HepG2 (cell line): ENCODE measurements around the gene TMEM11. TPM values are rescaled to one million over a fixed set of nuclear protein-coding genes. Genes with fewer than 3 reads are reported as not detected.

Source experiments
- ATAC-seq: fragments of 200-7000 bp; cut with Tn5 transposase; 3 replicates; pipeline ENCODE4 v1.9.1; 2020; ENCODE audit warnings: mild to moderate bottlenecking, moderate library complexity
- BruUV-seq: library from RNA; stranded (reverse); fragments of 400-500 nt; replicated peaks from 2 replicates; lab custom pipeline; 2021; lab: Mats Ljungman, UMichigan
- CTCF ChIA-PET: fragments of 300-600 bp; formaldehyde crosslinking; extraction: SDS; loops from one replicate; lab custom pipeline; 2021; ENCODE audit warnings: low total read pairs, inconsistent platforms, low intra/inter-chr PET ratio; lab: Yijun Ruan, JAX
- POLR2A ChIA-PET: fragments of 350-600 bp; sonication (Branson Sonifier 250); formaldehyde crosslinking; loops from one replicate; lab custom pipeline; 2020; ENCODE audit warnings: antibody characterized with exemption, inconsistent platforms; lab: Yijun Ruan, JAX
- DNase-seq: peaks from one replicate; pipeline ENCODE4 v3.0.0-alpha.2; 2015; ENCODE audit warnings: low spot score
- FAIRE-seq: peaks from 3 replicates; lab custom pipeline; 2011; peaks lifted over from hg19 to GRCh38; lab: Jason Lieb, UNC
- H2AFZ ChIP-seq: one replicate; pipeline ENCODE4 v1.6.1; 2011; ENCODE audit warnings: low read length, inconsistent platforms
- H3K27ac ChIP-seq: fragments of 300-600 bp; 3 replicates; pipeline ENCODE4 v1.8.0; 2011; ENCODE audit warnings: mixed run types, mild to moderate bottlenecking, mixed read lengths, low read length, inconsistent platforms; ENCODE audit not compliant: insufficient read depth; ENCODE audit errors: extremely low read length
- H3K27me3 ChIP-seq, 2 experiments: fragments of 200-600 bp in 1 of 2; 2 replicates in 1 of 2; 3 replicates in 1 of 2; pipeline versions ENCODE4 v1.6.0 to v1.8.0; 2011; ENCODE audit warnings: low read length in 2 of 2, mild to moderate bottlenecking in 2 of 2, moderate library complexity in 2 of 2, inconsistent platforms in 1 of 2; ENCODE audit not compliant: insufficient read depth in 2 of 2, control insufficient read depth in 1 of 2
- H3K36me3 ChIP-seq, 2 experiments: fragments of 200-600 bp in 1 of 2; replicated peaks in 1 of 2; 2 replicates in 1 of 2; 3 replicates in 1 of 2; pipeline versions ENCODE4 v1.5.1 to v1.8.0; 2011; ENCODE audit warnings: low read length in 2 of 2, inconsistent platforms in 1 of 2; ENCODE audit not compliant: insufficient read depth in 2 of 2, control insufficient read depth in 1 of 2
- H3K4me1 ChIP-seq: 2 replicates; pipeline ENCODE4 v1.5.1; 2012; ENCODE audit warnings: low read length, inconsistent platforms; ENCODE audit not compliant: insufficient read depth
- H3K4me2 ChIP-seq: 2 replicates; pipeline ENCODE4 v1.6.0; 2011; ENCODE audit warnings: low read depth, low read length, inconsistent platforms
- H3K4me3 ChIP-seq, 3 experiments: fragments of 200-600 bp in 1 of 3; sonication (generic), shearing (Covaris generic) in 1 of 3; replicated peaks in 1 of 3; 2 replicates each; pipeline ENCODE4 v1.5.1; 2011 to 2016; ENCODE audit warnings: low read length in 3 of 3, inconsistent platforms in 2 of 3, low read depth in 2 of 3, mild to moderate bottlenecking in 2 of 3, control low read depth in 1 of 3, mixed read lengths in 1 of 3; ENCODE audit not compliant: insufficient read depth in 1 of 3
- H3K79me2 ChIP-seq: one replicate; pipeline ENCODE4 v1.6.1; 2011; ENCODE audit warnings: low read length, inconsistent platforms; ENCODE audit not compliant: insufficient read depth
- H3K9ac ChIP-seq: 2 replicates; pipeline ENCODE4 v1.6.0; 2011; ENCODE audit warnings: mild to moderate bottlenecking, low read depth, low read length, inconsistent platforms; ENCODE audit not compliant: insufficient read depth
- H3K9me3 ChIP-seq: 2 replicates; pipeline ENCODE4 v1.5.1; 2012; ENCODE audit warnings: mild to moderate bottlenecking, low read length
- H4K20me1 ChIP-seq: 2 replicates; pipeline ENCODE4 v1.6.0; 2011; ENCODE audit warnings: inconsistent platforms, mild to moderate bottlenecking, low read length, moderate library complexity; ENCODE audit not compliant: insufficient read depth
- DNMT1 ChIP-seq: sonication (generic); formaldehyde crosslinking; IDR thresholded peaks from 2 replicates; pipeline ENCODE4 v1.5.1; 2020; ENCODE audit warnings: mild to moderate bottlenecking, missing genetic modification reagents
- HNF4G ChIP-seq, 2 experiments: sonication (generic) in 1 of 2; formaldehyde crosslinking in 1 of 2; IDR thresholded peaks; 2 replicates each; pipeline versions ENCODE4 v1.4.0 to v1.6.1; 2011 to 2020; ENCODE audit warnings: borderline replicate concordance in 2 of 2, low read depth in 2 of 2, mild to moderate bottlenecking in 2 of 2, low read length in 1 of 2, missing genetic modification reagents in 1 of 2, moderate library complexity in 1 of 2
- PPARG ChIP-seq: conservative IDR thresholded peaks from 2 replicates; pipeline ENCODE4 v1.6.1; 2016; ENCODE audit warnings: missing biosample characterization, missing genetic modification reagents
- ZFX ChIP-seq: sonication (generic); formaldehyde crosslinking; IDR thresholded peaks from 2 replicates; pipeline ENCODE4 v1.4.0; 2020; ENCODE audit warnings: mild to moderate bottlenecking, low read depth, missing genetic modification reagents, moderate library complexity
- ZNF337 ChIP-seq: sonication (generic); formaldehyde crosslinking; IDR thresholded peaks from 2 replicates; pipeline ENCODE4 v1.5.1; 2020; ENCODE audit warnings: missing genetic modification reagents, low read depth, mild to moderate bottlenecking, borderline replicate concordance
- WGBS: methylation state at CpG from one replicate; pipeline ENCODE4 v1.1.6; 2017; ENCODE audit warnings: low lambda C conversion rate; 5-methylcytosine and 5-hydroxymethylcytosine counted together
- in situ Hi-C: cut with HindIII; loops from 2 replicates; pipeline ENCODE4 v1.10.0; 2017; ENCODE audit warnings: low pct_unique_long_range_greater_than_20kb; ENCODE audit not compliant: extremely low pct_ligation_motif_present
- intact Hi-C: fragments of 100-400 bp; cut with micrococcal nuclease; formaldehyde crosslinking; loops from one replicate; pipeline ENCODE4 v1.10.0; 2022; ENCODE audit not compliant: unreplicated experiment
- polyA plus RNA-seq, 8 experiments: library from polyadenylated mRNA; depleted of rRNA in 3 of 8; stranded (reverse) in 7 of 8; unstranded in 1 of 8; fragments of >200 nt; fragmentation: Illumina TruSeq in 4 of 8; extraction: Trizol in 4 of 8; gene quantifications; 2 replicates each; pipeline versions ENCODE4 v1.2.1 to v1.2.3, GENCODE V29; 2011 to 2016; ENCODE audit warnings: low read depth in 4 of 8, missing spikeins in 1 of 8, mixed read lengths in 1 of 8; ENCODE audit not compliant: insufficient read depth in 1 of 8
- total RNA-seq, 5 experiments: library from RNA; depleted of rRNA; stranded (reverse); fragments of >200 nt; fragmentation: Illumina TruSeq; extraction: Trizol; gene quantifications; 2 replicates each; pipeline ENCODE4 v1.2.3, GENCODE V29; 2016; ENCODE audit warnings: low read depth in 1 of 5
- TF ChIP-seq, protein P1 (sequence below): sonication (generic); formaldehyde crosslinking; IDR thresholded peaks from 2 replicates; pipeline ENCODE4 v1.5.1; 2020; ENCODE audit warnings: mild to moderate bottlenecking, missing genetic modification reagents, moderate library complexity
- TF ChIP-seq, protein P2 (sequence below): IDR thresholded peaks from 2 replicates; pipeline ENCODE4 v1.6.1; 2012; ENCODE audit warnings: inconsistent platforms

TMEM11 gene
- total and polyA plus RNA-seq, 2 of the 13 experiments (the other 11 are each of a cell fraction or from before 2014, with no cell fraction given): 18.7 to 35.0 TPM

GRCh38 chr17:21243516-21244303 is 29.7 kb upstream of the TMEM11 start:
- BruUV-seq: no TSS peak
- peaks cover 1 to 11% of the 10 kb centered on the region in 2 experiments; a peak in 3 of 5 replicates for H3K27me3 ChIP-seq
- H3K79me2 ChIP-seq: no peaks in the 10 kb centered on the region
- H3K4me1 ChIP-seq: peaks cover 22% of the 10 kb centered on the region
- whole genome bisulfite sequencing: 22% methylated on average over 8 of the region's 23 CpGs
- no peak overlapping the region; a peak in 1 of 6 replicates for H3K4me3 ChIP-seq
- H3K9ac ChIP-seq: no peak overlapping the region
- ChIA-PET CTCF (no interaction called here), POLR2A (no interaction called here)
- H3K36me3 ChIP-seq: no peaks in the 10 kb centered on the region
- ATAC-seq (peak; percentile 15), FAIRE-seq (no peak), DNase-seq (no peak)
- in situ Hi-C loops: no loop called here
- no peak overlapping the region for H3K27ac ChIP-seq
- intact Hi-C loops: loop anchor here (5.0 kb wide), 1 partner anchor 116 kb away; the partner anchor contains the start of gene DHRS7B
- H2AFZ ChIP-seq: no peak overlapping the region
- peak overlapping the region; percentile 20; the same call in 1 of the 2 replicates for H3K4me2 ChIP-seq
- H3K9me3 ChIP-seq: no peaks in the 10 kb centered on the region
- H4K20me1 ChIP-seq: peaks cover 3% of the 10 kb centered on the region; the same call in 1 of the 2 replicates
- TF ChIP-seq HNF4G (IDR thresholded peaks at IDR 0.05; ENCODE audit: borderline replicate concordance, low read depth, low read length) (peak; percentile 52; the same call in 1 of the 2 replicates), HNF4G (CRISPR knock-in tag; IDR thresholded peaks at IDR 0.05; ENCODE audit: borderline replicate concordance, low read depth) (no peak), DNMT1 (CRISPR knock-in tag) (no peak), PPARG (CRISPR knock-in tag) (peak; percentile 54; the same call in 1 of the 2 replicates)

DNA sequence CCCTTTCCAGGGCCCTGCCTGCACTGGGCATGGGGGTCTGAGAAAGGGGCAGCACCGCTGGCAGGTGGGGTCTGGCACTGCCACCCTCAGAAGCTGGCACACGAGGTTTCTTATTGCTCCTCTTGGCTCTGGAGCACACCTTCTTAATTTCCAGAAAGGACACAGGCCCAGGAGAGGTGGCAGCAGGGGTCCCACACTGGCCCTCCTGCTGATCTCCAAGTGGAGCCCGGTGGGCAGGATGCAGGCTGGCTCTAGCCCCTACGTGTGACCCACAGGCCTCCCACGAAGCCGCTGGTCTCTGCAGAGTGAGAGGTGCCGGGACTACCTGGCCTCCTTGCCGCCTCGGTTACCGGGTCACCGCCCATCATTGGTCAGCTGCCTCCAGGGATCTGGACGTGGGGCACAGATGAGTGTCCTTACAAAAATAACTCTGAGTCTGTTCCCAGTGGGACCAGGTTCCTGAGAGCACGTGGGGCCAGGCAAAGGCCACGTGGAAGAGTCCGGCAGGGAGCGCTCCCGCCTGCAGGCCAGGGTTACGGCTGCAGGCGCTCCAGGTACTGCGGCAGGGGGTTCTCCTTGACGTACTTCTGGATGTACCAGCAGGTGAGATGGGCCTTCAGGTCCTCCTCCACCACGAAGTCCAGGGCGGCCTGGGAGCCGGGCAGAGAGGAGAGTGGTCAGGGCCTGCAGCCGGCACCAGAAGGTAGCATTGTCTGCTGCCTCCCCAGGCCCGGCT is 29.0 kb upstream of the TMEM11 start:
- DNase-seq: no peak
- no peak overlapping the region for H3K27ac ChIP-seq
- no peak overlapping the region for H2AFZ ChIP-seq
- WGBS: 79% methylated on average over 13 of the region's 26 CpGs
- H3K9me3 ChIP-seq: no peaks in the 10 kb centered on the region
- H3K4me1 ChIP-seq: peaks cover 15% of the 10 kb centered on the region
- intact Hi-C loops (loop anchor here (5.0 kb wide), 1 partner anchor 116 kb away; the partner anchor contains the start of gene DHRS7B), in situ Hi-C loops (no loop called here)
- H4K20me1 ChIP-seq: peaks cover 3% of the 10 kb centered on the region; the same call in 1 of the 2 replicates
- no peak overlapping the region for H3K4me3 ChIP-seq
- no peak overlapping the region for H3K9ac ChIP-seq
- ChIA-PET CTCF (no interaction called here), POLR2A (no interaction called here)
- peaks cover 0 to 7% of the 10 kb centered on the region in 2 experiments; a peak in 2 of 5 replicates for H3K27me3 ChIP-seq
- peak; percentile 4; the same call in 2 of the 3 replicates for ATAC-seq
- H3K79me2 ChIP-seq: no peaks in the 10 kb centered on the region
- no TSS peak for BruUV-seq
- no peaks in the 10 kb centered on the region for H3K36me3 ChIP-seq
- peak overlapping the region; percentile 20; the same call in 1 of the 2 replicates for H3K4me2 ChIP-seq
- no peak for FAIRE-seq
- TF ChIP-seq, protein P1, sequence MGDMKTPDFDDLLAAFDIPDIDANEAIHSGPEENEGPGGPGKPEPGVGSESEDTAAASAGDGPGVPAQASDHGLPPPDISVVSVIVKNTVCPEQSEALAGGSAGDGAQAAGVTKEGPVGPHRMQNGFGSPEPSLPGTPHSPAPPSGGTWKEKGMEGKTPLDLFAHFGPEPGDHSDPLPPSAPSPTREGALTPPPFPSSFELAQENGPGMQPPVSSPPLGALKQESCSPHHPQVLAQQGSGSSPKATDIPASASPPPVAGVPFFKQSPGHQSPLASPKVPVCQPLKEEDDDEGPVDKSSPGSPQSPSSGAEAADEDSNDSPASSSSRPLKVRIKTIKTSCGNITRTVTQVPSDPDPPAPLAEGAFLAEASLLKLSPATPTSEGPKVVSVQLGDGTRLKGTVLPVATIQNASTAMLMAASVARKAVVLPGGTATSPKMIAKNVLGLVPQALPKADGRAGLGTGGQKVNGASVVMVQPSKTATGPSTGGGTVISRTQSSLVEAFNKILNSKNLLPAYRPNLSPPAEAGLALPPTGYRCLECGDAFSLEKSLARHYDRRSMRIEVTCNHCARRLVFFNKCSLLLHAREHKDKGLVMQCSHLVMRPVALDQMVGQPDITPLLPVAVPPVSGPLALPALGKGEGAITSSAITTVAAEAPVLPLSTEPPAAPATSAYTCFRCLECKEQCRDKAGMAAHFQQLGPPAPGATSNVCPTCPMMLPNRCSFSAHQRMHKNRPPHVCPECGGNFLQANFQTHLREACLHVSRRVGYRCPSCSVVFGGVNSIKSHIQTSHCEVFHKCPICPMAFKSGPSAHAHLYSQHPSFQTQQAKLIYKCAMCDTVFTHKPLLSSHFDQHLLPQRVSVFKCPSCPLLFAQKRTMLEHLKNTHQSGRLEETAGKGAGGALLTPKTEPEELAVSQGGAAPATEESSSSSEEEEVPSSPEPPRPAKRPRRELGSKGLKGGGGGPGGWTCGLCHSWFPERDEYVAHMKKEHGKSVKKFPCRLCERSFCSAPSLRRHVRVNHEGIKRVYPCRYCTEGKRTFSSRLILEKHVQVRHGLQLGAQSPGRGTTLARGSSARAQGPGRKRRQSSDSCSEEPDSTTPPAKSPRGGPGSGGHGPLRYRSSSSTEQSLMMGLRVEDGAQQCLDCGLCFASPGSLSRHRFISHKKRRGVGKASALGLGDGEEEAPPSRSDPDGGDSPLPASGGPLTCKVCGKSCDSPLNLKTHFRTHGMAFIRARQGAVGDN (CRISPR knock-in tag): peak; percentile 43
- TF ChIP-seq ZNF337 (no peak), ZFX (0 out of 2 replicates have a peak, but pooled peaks have one; percentile 9)
- TF ChIP-seq, protein P2, sequence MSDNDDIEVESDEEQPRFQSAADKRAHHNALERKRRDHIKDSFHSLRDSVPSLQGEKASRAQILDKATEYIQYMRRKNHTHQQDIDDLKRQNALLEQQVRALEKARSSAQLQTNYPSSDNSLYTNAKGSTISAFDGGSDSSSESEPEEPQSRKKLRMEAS: peak; percentile 36; the same call in 1 of the 2 replicates
